ENCODE data around the gene UBA5. TPM values are rescaled to one million over a fixed set of nuclear protein-coding genes. Genes with fewer than 3 reads are reported as not detected.
A peak's percentile ranks its signal among the peaks of the same experiment; 100 is the strongest.

Gene UBA5
- total RNA-seq, 3 donors from 2014 or later (not counting 1 experiment from before 2014, with no cell fraction given): 37.8 to 51.0 (median 46.1) TPM

DNA sequence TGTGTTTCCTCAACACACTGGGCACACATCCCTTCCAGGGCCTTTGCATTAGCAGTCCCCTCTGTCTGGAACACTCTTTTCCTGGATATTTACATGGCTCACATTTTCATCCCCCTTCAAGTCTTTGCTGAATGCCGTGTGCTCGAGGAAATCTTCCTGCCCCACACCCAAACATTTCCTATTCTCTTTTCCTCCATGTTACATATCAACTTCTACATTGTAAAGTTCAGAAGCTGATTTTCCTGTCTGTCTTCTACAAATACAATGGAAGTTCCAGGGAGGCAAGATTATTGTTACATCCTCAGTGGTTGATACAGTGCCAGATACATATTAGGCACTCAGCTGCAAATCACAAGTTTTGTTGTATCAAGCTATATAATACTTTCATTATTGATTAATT is 4.7 kb upstream of the UBA5 start:
- Histone ChIP-seq H3K27me3 (ENCODE audit: control insufficient read depth, insufficient read depth, low read length) (no peaks in the 10 kb centered on the region), H3K4me3 (ENCODE audit: low read length) (no peak overlapping the region), H3K4me1 (ENCODE audit: control insufficient read depth, insufficient read depth, low read length) (peaks cover 10% of the 10 kb centered on the region), H3K9me3 (ENCODE audit: control insufficient read depth, insufficient read depth, low read length) (no peaks in the 10 kb centered on the region), H3K27ac (ENCODE audit: low read length) (no peak overlapping the region), H3K36me3 (ENCODE audit: control insufficient read depth, insufficient read depth, low read length) (no peaks in the 10 kb centered on the region)
- H3K4me3 Mint-ChIP-seq: no peak overlapping the region
- no peaks in the 10 kb centered on the region for H3K9me3 Mint-ChIP-seq
- DNase-seq: no peak
- H3K36me3 Mint-ChIP-seq: no peaks in the 10 kb centered on the region
- ATAC-seq: no peak
- H3K27ac Mint-ChIP-seq: no peak overlapping the region
- 95% methylated on average over 2 of the region's 2 CpGs for WGBS (ENCODE audit: insufficient coverage)
- TF ChIP-seq CTCF (IDR thresholded peaks at IDR 0.05): no peak
- intact Hi-C loops (cut with micrococcal nuclease): no loop called here
- H3K27me3 Mint-ChIP-seq (ENCODE audit: low read depth in 2 of 2): no peaks in the 10 kb centered on the region
- peaks cover 18 to 23% of the 10 kb centered on the region in 2 donors for H3K4me1 Mint-ChIP-seq

GRCh38 chr3:132657869-132658747 is 2.0 kb upstream of the UBA5 start:
- no peak overlapping the region for H3K27ac ChIP-seq (ENCODE audit: low read length)
- H3K9me3 Mint-ChIP-seq: no peaks in the 10 kb centered on the region
- H3K36me3 ChIP-seq (ENCODE audit: control insufficient read depth, insufficient read depth, low read length): no peaks in the 10 kb centered on the region
- no peak for ATAC-seq
- no peaks in the 10 kb centered on the region for H3K9me3 ChIP-seq (ENCODE audit: control insufficient read depth, insufficient read depth, low read length)
- peak overlapping the region; percentile 99 for H3K4me3 Mint-ChIP-seq
- H3K27me3 ChIP-seq (ENCODE audit: control insufficient read depth, insufficient read depth, low read length): no peaks in the 10 kb centered on the region
- peak overlapping the region in 1 of 2 donors; percentile 98 for H3K27ac Mint-ChIP-seq
- no peak overlapping the region for H3K4me3 ChIP-seq (ENCODE audit: low read length)
- no peaks in the 10 kb centered on the region for H3K36me3 Mint-ChIP-seq
- intact Hi-C loops (cut with micrococcal nuclease): no loop called here
- H3K4me1 Mint-ChIP-seq: peaks cover 36 to 45% of the 10 kb centered on the region in 2 donors
- TF ChIP-seq CTCF (IDR thresholded peaks at IDR 0.05): no peak
- 92% methylated on average over 8 of the region's 8 CpGs for WGBS (ENCODE audit: insufficient coverage)
- H3K27me3 Mint-ChIP-seq (ENCODE audit: low read depth in 2 of 2): no peaks in the 10 kb centered on the region
- no peak for DNase-seq
- peaks cover 13% of the 10 kb centered on the region for H3K4me1 ChIP-seq (ENCODE audit: control insufficient read depth, insufficient read depth, low read length)

GRCh38 chr3:132659000-132659364 is 1.1 kb upstream of the UBA5 start:
- Histone ChIP-seq H3K36me3 (ENCODE audit: control insufficient read depth, insufficient read depth, low read length) (no peaks in the 10 kb centered on the region), H3K27me3 (ENCODE audit: control insufficient read depth, insufficient read depth, low read length) (no peaks in the 10 kb centered on the region), H3K9me3 (ENCODE audit: control insufficient read depth, insufficient read depth, low read length) (no peaks in the 10 kb centered on the region), H3K4me1 (ENCODE audit: control insufficient read depth, insufficient read depth, low read length) (peaks cover 13% of the 10 kb centered on the region), H3K4me3 (ENCODE audit: low read length) (peak overlapping the region; percentile 76), H3K27ac (ENCODE audit: low read length) (peak overlapping the region; percentile 75)
- peaks cover 36 to 54% of the 10 kb centered on the region in 2 donors for H3K4me1 Mint-ChIP-seq
- no peaks in the 10 kb centered on the region for H3K9me3 Mint-ChIP-seq
- peak overlapping the region; percentile 99 for H3K4me3 Mint-ChIP-seq
- 34% methylated on average over 7 of the region's 7 CpGs for WGBS (ENCODE audit: insufficient coverage)
- H3K27me3 Mint-ChIP-seq (ENCODE audit: low read depth in 2 of 2): no peaks in the 10 kb centered on the region
- peak overlapping the region; percentile 94 to 98 for H3K27ac Mint-ChIP-seq
- ATAC-seq (no peak), DNase-seq (no peak)
- H3K36me3 Mint-ChIP-seq: no peaks in the 10 kb centered on the region
- intact Hi-C loops (cut with micrococcal nuclease): no loop called here
- TF ChIP-seq CTCF (IDR thresholded peaks at IDR 0.05): no peak
